ENCODE results near the gene CRTC2. TPM values are rescaled to one million over a fixed set of nuclear protein-coding genes. Genes with fewer than 3 reads are reported as not detected.
A peak's percentile ranks its signal among the peaks of the same experiment; 100 is the strongest.

The CRTC2 gene
- polyA plus RNA-seq, 2 donors, result 17.0 to 36.8 TPM

DNA sequence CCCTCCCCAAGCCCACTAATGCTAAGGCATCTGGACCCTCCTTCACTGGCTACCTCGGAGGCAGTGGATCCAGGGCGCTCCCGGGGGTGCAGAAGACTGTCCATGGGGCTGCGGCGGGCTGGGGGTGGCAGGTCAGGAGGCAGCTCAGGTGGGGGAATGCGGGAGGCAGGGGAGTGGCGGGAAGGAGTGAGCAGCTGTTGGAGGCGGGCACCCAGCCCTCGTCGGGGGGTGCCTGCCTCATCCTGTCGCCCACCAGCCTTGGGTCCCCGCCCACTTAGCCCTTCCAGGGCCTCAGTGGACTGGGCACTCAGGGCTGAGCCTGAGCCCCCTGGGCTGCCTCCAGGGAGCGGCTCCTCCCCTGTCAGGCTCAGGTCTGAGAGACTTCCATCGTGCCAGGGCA, 25.0 kb downstream of the CRTC2 start:
- Histone ChIP-seq H3K4me1 (ENCODE audit: control insufficient read depth in 2 of 2, insufficient read depth in 2 of 2, low read length in 1 of 2) (no peaks in the 10 kb centered on the region), H3K27ac (ENCODE audit: low read depth in 2 of 2, low read length in 1 of 2) (no peak overlapping the region), H3K36me3 (ENCODE audit: control insufficient read depth in 2 of 2, insufficient read depth in 2 of 2, low read length in 1 of 2) (peaks cover 28 to 53% of the 10 kb centered on the region in 2 donors), H3K27me3 (ENCODE audit: control insufficient read depth in 1 of 2, insufficient read depth in 2 of 2, low read length in 2 of 2) (no peaks in the 10 kb centered on the region), H3K4me3 (ENCODE audit: low read depth in 1 of 2, low read length in 2 of 2) (no peak overlapping the region), H3K9me3 (ENCODE audit: control insufficient read depth in 2 of 2, insufficient read depth in 1 of 2, low read depth in 1 of 2, low read length in 1 of 2) (no peaks in the 10 kb centered on the region)
- 93% methylated on average over 14 of the region's 14 CpGs for WGBS, 2 donors

DNA sequence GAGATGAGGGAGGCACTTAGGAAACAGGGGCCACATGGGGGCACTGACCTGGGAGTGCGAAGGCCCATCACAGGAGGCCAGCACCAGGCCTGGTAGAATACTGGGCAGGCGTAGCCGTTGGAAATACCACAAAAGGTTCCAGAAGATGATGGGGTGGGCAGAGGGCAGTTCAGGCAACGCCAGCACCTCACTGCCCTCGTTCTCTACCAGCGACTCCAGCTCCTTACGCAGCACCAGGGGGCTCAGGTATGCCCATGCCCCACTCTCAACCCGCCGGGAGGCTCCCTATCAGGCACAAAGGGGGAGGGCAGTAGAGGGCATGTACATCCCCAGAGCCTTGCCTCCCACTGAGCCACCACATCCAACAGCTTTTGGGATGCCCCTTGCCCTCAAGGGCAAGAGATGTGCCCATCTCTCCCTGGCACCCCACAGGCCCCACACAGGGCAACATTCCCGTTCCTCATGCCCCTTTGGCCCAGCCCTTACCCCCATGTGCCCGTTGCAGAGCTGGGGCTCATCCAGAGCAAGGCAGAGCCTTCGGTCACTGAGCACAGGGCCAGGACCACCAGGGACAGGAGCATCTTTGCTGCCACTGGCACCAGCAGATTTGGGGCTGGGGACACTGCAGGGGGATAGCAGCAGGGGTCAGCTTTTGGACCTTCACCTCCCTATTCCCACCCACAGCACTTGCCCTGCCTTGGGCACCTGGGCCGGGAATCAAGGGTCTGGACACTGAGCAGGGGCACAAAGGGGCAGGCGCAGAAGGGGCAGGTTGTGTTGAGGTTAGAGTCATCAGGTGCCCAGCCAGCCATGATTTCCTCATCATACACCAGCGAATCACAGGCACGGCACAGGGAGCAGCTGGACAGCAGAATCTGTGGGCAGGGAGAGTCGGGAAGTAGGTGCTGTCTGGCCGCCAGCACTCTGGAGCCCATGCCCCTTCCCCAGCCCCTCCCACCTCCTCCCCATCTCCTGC, 26.0 kb downstream of the CRTC2 start:
- Histone ChIP-seq H3K36me3 (ENCODE audit: control insufficient read depth in 2 of 2, insufficient read depth in 2 of 2, low read length in 1 of 2) (peaks cover 23 to 48% of the 10 kb centered on the region in 2 donors), H3K9me3 (ENCODE audit: control insufficient read depth in 2 of 2, insufficient read depth in 1 of 2, low read depth in 1 of 2, low read length in 1 of 2) (no peaks in the 10 kb centered on the region), H3K4me3 (ENCODE audit: low read depth in 1 of 2, low read length in 2 of 2) (no peak overlapping the region), H3K4me1 (ENCODE audit: control insufficient read depth in 2 of 2, insufficient read depth in 2 of 2, low read length in 1 of 2) (no peaks in the 10 kb centered on the region), H3K27me3 (ENCODE audit: control insufficient read depth in 1 of 2, insufficient read depth in 2 of 2, low read length in 2 of 2) (no peaks in the 10 kb centered on the region), H3K27ac (ENCODE audit: low read depth in 2 of 2, low read length in 1 of 2) (no peak overlapping the region)
- WGBS, 2 donors, result 93 to 96% methylated on average over 18 of the region's 18 CpGs

DNA sequence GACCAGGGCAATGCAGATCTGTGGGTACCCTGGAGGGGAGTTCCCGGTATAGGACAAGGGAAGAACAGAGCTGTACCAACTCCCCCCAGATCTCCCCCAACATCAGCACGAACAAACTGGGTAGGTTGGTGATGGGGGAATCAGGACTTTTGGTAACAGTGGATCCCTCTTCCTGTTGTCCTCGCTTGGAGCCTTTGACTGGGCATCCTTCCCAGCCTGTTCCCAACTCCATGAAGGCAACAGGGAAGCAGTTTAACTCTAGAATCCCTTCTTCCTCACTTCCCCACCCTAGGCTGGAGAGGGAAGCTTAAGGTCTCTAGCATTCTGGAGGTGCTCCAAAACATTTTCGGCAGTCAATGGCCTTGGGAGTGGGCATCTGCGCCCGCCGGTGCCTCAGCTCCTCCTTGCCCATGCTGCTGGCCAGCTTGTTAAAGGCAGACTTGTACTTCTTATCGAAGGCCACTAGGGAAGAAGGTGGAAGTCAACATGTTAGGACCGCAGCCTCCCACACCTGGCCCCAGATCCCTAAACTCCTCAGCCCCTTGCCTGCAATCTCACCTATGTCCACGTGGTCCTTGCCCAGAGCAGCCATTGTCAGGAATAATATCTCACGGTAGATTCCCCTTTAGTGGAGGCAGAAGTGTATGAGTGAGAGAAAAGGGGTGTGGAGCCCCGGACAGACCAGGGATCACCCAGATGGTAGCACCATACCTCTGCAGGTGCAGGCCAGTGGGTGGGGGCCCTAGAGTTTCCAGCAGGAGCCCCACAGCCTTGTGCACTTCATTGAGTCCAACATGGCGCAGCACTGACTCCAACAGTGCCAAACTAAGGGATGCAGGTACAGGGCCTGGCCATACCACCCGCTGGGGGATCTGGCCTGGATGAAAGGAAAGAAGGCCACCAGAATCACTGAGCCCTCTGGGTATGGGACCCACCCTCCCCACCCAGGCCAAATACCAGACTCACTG, 28.1 kb downstream of the CRTC2 start:
- no peak overlapping the region for H3K27ac ChIP-seq (ENCODE audit: low read depth in 2 of 2, low read length in 1 of 2)
- WGBS, 2 donors, result 84 to 85% methylated on average over 14 of the region's 14 CpGs
- H3K27me3 ChIP-seq (ENCODE audit: control insufficient read depth in 1 of 2, insufficient read depth in 2 of 2, low read length in 2 of 2), result no peaks in the 10 kb centered on the region
- peaks cover 14 to 32% of the 10 kb centered on the region in 2 donors for H3K36me3 ChIP-seq (ENCODE audit: control insufficient read depth in 2 of 2, insufficient read depth in 2 of 2, low read length in 1 of 2)
- H3K9me3 ChIP-seq (ENCODE audit: control insufficient read depth in 2 of 2, insufficient read depth in 1 of 2, low read depth in 1 of 2, low read length in 1 of 2), result no peaks in the 10 kb centered on the region
- no peaks in the 10 kb centered on the region for H3K4me1 ChIP-seq (ENCODE audit: control insufficient read depth in 2 of 2, insufficient read depth in 2 of 2, low read length in 1 of 2)
- H3K4me3 ChIP-seq (ENCODE audit: low read depth in 1 of 2, low read length in 2 of 2), result no peak overlapping the region

DNA sequence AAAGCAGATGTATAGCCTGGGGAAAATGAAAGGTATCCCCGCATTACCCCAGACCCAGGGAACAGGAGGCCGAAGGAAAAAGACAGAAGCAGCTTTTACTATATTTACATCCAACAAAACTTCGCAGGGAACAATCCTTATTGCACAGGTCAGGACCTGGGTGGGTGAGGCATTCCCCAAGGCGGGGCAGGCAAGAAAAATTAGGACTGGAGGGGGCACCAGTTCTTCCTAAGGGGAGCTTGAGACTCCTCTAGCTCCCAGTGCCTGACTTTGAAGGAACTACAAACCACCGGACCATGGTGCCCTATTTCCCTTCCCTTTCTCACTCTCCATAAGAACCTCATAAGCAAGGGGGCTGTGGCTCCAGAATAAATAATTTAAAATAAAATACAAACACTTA, 29.0 kb downstream of the CRTC2 start:
- Histone ChIP-seq H3K9me3 (ENCODE audit: control insufficient read depth in 2 of 2, insufficient read depth in 1 of 2, low read depth in 1 of 2, low read length in 1 of 2) (no peaks in the 10 kb centered on the region), H3K36me3 (ENCODE audit: control insufficient read depth in 2 of 2, insufficient read depth in 2 of 2, low read length in 1 of 2) (peaks cover 7 to 27% of the 10 kb centered on the region in 2 donors), H3K4me1 (ENCODE audit: control insufficient read depth in 2 of 2, insufficient read depth in 2 of 2, low read length in 1 of 2) (no peaks in the 10 kb centered on the region), H3K27ac (ENCODE audit: low read depth in 2 of 2, low read length in 1 of 2) (no peak overlapping the region), H3K4me3 (ENCODE audit: low read depth in 1 of 2, low read length in 2 of 2) (no peak overlapping the region), H3K27me3 (ENCODE audit: control insufficient read depth in 1 of 2, insufficient read depth in 2 of 2, low read length in 2 of 2) (no peaks in the 10 kb centered on the region)
- 90 to 95% methylated on average over 5 of the region's 5 CpGs for WGBS, 2 donors

DNA sequence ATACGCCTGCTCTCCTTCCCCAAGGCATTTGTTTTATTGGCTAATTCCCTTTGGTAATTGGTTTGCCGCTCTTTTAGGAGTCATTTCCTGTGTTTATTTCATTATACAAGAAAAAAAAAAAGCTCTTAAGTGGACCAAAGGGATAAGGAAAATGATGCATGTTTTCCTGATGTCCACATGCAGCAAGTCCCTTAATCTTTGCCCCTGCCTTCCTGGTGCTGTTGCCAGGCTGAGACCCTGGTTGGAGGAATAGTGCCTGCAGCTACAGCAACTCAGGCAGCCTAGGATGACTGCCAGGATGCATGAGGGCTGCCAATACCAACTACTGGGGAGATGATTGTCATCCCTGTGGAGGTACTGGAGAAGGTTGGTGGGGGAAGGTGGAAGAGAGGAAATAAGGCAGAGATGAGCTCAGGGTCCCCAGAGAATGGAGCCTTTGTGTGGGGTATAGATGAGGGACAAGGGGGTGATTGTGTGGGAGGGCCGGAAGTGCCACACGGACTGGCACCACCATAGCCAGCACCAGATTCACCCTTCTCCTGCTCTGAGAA, 29.5 kb downstream of the CRTC2 start:
- no peaks in the 10 kb centered on the region for H3K27me3 ChIP-seq (ENCODE audit: control insufficient read depth in 1 of 2, insufficient read depth in 2 of 2, low read length in 2 of 2)
- WGBS, 2 donors, result 55 to 58% methylated on average over 4 of the region's 4 CpGs
- H3K4me1 ChIP-seq (ENCODE audit: control insufficient read depth in 2 of 2, insufficient read depth in 2 of 2, low read length in 1 of 2), result no peaks in the 10 kb centered on the region
- H3K27ac ChIP-seq (ENCODE audit: low read depth in 2 of 2, low read length in 1 of 2), result no peak overlapping the region
- no peaks in the 10 kb centered on the region for H3K9me3 ChIP-seq (ENCODE audit: control insufficient read depth in 2 of 2, insufficient read depth in 1 of 2, low read depth in 1 of 2, low read length in 1 of 2)
- H3K36me3 ChIP-seq (ENCODE audit: control insufficient read depth in 2 of 2, insufficient read depth in 2 of 2, low read length in 1 of 2), result peaks cover 7 to 25% of the 10 kb centered on the region in 2 donors
- H3K4me3 ChIP-seq (ENCODE audit: low read depth in 1 of 2, low read length in 2 of 2), result no peak overlapping the region

DNA sequence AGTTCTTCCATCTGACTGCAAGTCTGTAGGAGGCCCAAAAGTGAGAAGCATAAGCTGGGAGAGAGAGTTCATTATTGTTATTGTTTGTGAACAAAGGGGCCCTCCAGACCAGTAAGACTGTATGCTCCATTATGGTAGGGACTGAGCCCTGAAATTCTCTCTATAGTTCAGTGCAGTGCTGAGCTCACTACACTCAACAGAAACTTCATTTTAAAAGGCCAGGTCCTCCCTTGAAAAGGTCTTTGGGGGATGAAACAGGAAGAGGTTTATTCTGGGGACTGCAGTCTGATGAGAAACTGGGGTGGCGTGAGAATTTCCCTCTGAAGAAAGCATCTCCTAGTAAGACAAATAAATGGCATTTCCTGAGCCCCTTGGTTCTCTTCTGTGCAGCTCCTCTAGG, 30.2 kb downstream of the CRTC2 start:
- Histone ChIP-seq H3K4me3 (ENCODE audit: low read depth in 1 of 2, low read length in 2 of 2) (no peak overlapping the region), H3K4me1 (ENCODE audit: control insufficient read depth in 2 of 2, insufficient read depth in 2 of 2, low read length in 1 of 2) (no peaks in the 10 kb centered on the region), H3K9me3 (ENCODE audit: control insufficient read depth in 2 of 2, insufficient read depth in 1 of 2, low read depth in 1 of 2, low read length in 1 of 2) (no peaks in the 10 kb centered on the region), H3K27me3 (ENCODE audit: control insufficient read depth in 1 of 2, insufficient read depth in 2 of 2, low read length in 2 of 2) (no peaks in the 10 kb centered on the region), H3K36me3 (ENCODE audit: control insufficient read depth in 2 of 2, insufficient read depth in 2 of 2, low read length in 1 of 2) (peaks cover 7 to 19% of the 10 kb centered on the region in 2 donors), H3K27ac (ENCODE audit: low read depth in 2 of 2, low read length in 1 of 2) (no peak overlapping the region)
- 68 to 77% methylated on average over 1 of the region's 1 CpG for WGBS, 2 donors

DNA sequence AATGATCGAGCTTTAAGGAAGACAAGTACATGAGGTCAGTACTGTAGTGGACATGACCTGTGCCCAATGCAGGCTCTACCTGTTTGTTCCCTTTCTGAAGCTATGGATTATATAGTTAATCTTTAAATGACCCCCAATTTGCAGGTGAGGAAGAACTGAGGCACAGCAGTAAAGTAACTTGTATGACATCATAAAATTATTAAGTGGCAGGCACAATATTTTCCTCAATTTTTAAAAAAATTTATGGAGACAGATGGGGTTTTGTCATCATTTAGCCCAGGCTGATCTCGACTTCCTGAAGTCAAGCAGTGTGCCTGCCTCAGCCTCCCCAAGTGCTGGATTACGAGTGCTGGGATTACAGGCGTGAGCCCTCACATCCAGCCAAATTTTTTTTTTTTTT, 32.0 kb downstream of the CRTC2 start:
- Histone ChIP-seq H3K4me3 (ENCODE audit: low read depth in 1 of 2, low read length in 2 of 2) (no peak overlapping the region), H3K27me3 (ENCODE audit: control insufficient read depth in 1 of 2, insufficient read depth in 2 of 2, low read length in 2 of 2) (no peaks in the 10 kb centered on the region), H3K36me3 (ENCODE audit: control insufficient read depth in 2 of 2, insufficient read depth in 2 of 2, low read length in 1 of 2) (peaks cover 3 to 7% of the 10 kb centered on the region in 2 donors), H3K4me1 (ENCODE audit: control insufficient read depth in 2 of 2, insufficient read depth in 2 of 2, low read length in 1 of 2) (peaks cover 0 to 3% of the 10 kb centered on the region in 2 donors), H3K27ac (ENCODE audit: low read depth in 2 of 2, low read length in 1 of 2) (no peak overlapping the region), H3K9me3 (ENCODE audit: control insufficient read depth in 2 of 2, insufficient read depth in 1 of 2, low read depth in 1 of 2, low read length in 1 of 2) (no peaks in the 10 kb centered on the region)
- WGBS, 2 donors, result 76 to 84% methylated on average over 4 of the region's 4 CpGs

DNA sequence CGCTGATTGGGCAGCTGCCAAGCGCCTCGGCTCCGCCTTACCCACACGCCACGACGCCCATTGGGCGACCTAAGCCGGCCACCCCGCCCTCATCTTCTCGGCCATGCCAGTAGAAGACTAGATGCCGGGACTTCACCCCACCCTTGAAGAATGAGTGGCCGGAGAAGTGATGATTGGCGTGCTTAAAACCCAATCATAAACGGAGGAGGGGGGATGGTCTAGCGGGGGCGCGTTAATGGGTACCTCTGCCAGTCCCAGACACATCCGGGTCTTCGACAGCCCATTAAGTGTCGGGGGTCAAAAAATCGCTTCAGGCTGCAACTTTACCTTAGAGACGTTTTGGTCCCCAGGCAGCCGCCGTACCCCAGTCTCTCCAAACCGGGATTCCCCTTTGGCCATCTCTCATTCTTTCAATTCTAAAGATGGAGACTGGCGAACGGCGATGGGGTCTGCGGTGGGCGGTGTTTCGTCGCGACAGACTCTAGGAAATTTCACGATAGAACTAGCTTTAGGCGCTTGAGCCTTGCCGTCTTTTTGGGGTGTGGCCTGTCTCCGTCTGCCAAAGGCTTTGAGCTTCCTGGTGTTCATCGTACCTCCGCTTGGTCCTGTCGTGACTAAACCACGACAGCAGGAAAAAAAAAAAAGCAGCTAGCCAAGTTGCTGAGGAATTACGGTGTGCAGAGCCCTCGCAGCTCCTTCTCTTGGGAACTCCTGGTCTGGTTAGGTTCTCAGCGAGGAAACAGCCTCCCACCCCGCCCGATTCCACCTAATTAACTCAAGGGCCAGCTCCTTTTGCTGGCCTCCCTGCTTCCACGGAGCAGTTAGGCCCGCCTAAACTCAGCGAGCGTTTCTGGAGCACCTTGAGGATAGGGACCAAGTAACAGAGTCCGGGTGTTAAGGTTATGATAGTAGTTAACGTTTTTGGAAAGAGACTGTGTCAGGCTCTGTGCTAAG, 35.2 kb downstream of the CRTC2 start, which contains the start of gene GATAD2B:
Gene GATAD2B, minus strand, starts transcription at position 1 of the 954 bp plus-strand sequence. CDS start 94,625 bp downstream, outside the sequence.
- H3K4me3 ChIP-seq (ENCODE audit: low read depth in 1 of 2, low read length in 2 of 2), result peak within 1 kb of the TSS; percentile 80 to 97
- no peaks in the 10 kb centered on the region for H3K9me3 ChIP-seq (ENCODE audit: control insufficient read depth in 2 of 2, insufficient read depth in 1 of 2, low read depth in 1 of 2, low read length in 1 of 2)
- H3K27me3 ChIP-seq (ENCODE audit: control insufficient read depth in 1 of 2, insufficient read depth in 2 of 2, low read length in 2 of 2), result no peaks in the 10 kb centered on the region
- no peaks in the 10 kb centered on the region for H3K36me3 ChIP-seq (ENCODE audit: control insufficient read depth in 2 of 2, insufficient read depth in 2 of 2, low read length in 1 of 2)
- 0% methylated on average over 53 of the region's 53 CpGs for WGBS, 2 donors
- H3K4me1 ChIP-seq (ENCODE audit: control insufficient read depth in 2 of 2, insufficient read depth in 2 of 2, low read length in 1 of 2), result peaks cover 0 to 3% of the 10 kb centered on the region in 2 donors
- H3K27ac ChIP-seq (ENCODE audit: low read depth in 2 of 2, low read length in 1 of 2), result peak within 1 kb of the TSS; percentile 93 to 94
